Prostate gland (tissue), 2 donors: ENCODE results near the gene A2M. TPM values are rescaled to one million over a fixed set of nuclear protein-coding genes. Genes with fewer than 3 reads are reported as not detected.

Experiments used
- DNase-seq: peaks from one replicate; pipeline ENCODE4 v3.0.0-alpha.2; 2019; ENCODE audit warnings: low spot score
- H3K27ac ChIP-seq, 2 donors: fragments of 200-600 bp; sonication (generic); 2 replicates each; pipeline ENCODE4 v1.5.1; 2017 to 2019
- H3K27me3 ChIP-seq: fragments of 200-600 bp; sonication (generic); replicated peaks from 2 replicates; pipeline ENCODE4 v1.5.1; 2019; ENCODE audit not compliant: insufficient read depth
- H3K36me3 ChIP-seq, 2 donors: fragments of 200-600 bp; sonication (generic); 1 replicate in 1 of 2; 2 replicates in 1 of 2; pipeline versions ENCODE4 v1.5.1 to v1.8.1; 2017 to 2019
- H3K4me1 ChIP-seq: fragments of 200-600 bp; sonication (generic); replicated peaks from 2 replicates; pipeline ENCODE4 v1.5.1; 2019
- H3K4me3 ChIP-seq, 2 donors: fragments of 200-600 bp; sonication (generic); 2 replicates each; pipeline ENCODE4 v1.5.1; 2017 to 2019
- H3K9me3 ChIP-seq: fragments of 200-600 bp; sonication (generic); 2 replicates; pipeline ENCODE4 v1.5.1; 2017
- POLR2A ChIP-seq: fragments of 450-650 bp; IDR thresholded peaks from one replicate; pipeline ENCODE4 v1.6.1; 2016; ENCODE audit warnings: antibody characterized with exemption, mild to moderate bottlenecking
- POLR2AphosphoS5 ChIP-seq: sonication (generic); formaldehyde crosslinking; IDR thresholded peaks from one replicate; pipeline ENCODE4 v1.6.1; 2017; ENCODE audit warnings: antibody characterized with exemption
- WGBS: methylation state at CpG from one replicate; pipeline ENCODE4 v1.1.5; 2018; 5-methylcytosine and 5-hydroxymethylcytosine counted together
- intact Hi-C: fragments of 100-400 bp; cut with DNase I; formaldehyde crosslinking; loops from one replicate; pipeline ENCODE4 v1.14.2; 2022
- total RNA-seq, 2 donors: library from RNA; depleted of rRNA; stranded (reverse); fragments of >200 nt; gene quantifications; one replicate each; pipeline ENCODE4 v1.1.0, GENCODE V29; 2016
- TF ChIP-seq, protein P1 (sequence below), 4 experiments: fragments of 200-600 bp in 2 of 4; fragments of 450-650 bp in 2 of 4; sonication (generic) in 2 of 4; IDR thresholded peaks; 1 replicate in 3 of 4; 2 replicates in 1 of 4; pipeline ENCODE4 v1.5.1; 2016 to 2019; ENCODE audit warnings: antibody characterized with exemption in 4 of 4, mild to moderate bottlenecking in 2 of 4, moderate library complexity in 2 of 4

The A2M gene
- total RNA-seq, 2 donors from 2014 or later: 82.6 to 286 TPM

DNA sequence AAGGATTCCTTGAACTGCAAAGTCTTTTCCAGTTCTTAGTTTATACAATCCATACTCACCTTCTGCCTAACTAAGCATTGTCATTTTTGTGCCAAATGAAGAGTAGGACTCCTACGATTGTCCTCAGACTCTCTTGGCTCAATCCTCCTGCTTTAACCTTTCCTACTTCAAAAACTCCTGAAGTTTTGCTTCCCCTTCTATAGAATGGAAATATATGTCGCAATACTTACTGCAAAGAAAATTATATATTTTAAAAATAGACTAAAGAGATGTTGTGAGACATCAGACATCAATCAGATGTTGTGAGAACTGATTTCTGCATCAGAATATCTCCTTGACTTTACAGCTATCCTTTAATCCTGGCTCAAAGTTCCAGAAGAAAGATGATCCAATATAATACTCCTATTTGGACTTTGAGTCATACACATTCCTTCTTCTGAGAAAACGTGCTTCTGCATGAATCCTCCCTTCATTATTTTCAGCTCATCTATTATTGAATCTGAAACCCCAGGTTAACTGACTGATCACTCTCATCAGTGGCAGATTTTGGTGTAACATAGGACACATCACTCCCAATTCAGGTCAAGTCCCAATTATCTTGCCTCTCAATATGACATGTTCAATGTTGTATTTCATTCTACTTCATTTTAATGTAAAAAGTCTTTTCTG, 48.8 kb downstream of the A2M start:
- no peaks in the 10 kb centered on the region for H3K36me3 ChIP-seq
- intact Hi-C loops: loop anchor here (5.0 kb wide), 1 partner anchor 40 kb away; no protein-coding TSS in a partner anchor
- H3K27me3 ChIP-seq: no peaks in the 10 kb centered on the region
- DNase-seq: no peak
- no peak overlapping the region for H3K27ac ChIP-seq
- WGBS: 56% methylated on average over 3 of the region's 3 CpGs
- no peak for TF ChIP-seq POLR2A
- TF ChIP-seq, protein P1, sequence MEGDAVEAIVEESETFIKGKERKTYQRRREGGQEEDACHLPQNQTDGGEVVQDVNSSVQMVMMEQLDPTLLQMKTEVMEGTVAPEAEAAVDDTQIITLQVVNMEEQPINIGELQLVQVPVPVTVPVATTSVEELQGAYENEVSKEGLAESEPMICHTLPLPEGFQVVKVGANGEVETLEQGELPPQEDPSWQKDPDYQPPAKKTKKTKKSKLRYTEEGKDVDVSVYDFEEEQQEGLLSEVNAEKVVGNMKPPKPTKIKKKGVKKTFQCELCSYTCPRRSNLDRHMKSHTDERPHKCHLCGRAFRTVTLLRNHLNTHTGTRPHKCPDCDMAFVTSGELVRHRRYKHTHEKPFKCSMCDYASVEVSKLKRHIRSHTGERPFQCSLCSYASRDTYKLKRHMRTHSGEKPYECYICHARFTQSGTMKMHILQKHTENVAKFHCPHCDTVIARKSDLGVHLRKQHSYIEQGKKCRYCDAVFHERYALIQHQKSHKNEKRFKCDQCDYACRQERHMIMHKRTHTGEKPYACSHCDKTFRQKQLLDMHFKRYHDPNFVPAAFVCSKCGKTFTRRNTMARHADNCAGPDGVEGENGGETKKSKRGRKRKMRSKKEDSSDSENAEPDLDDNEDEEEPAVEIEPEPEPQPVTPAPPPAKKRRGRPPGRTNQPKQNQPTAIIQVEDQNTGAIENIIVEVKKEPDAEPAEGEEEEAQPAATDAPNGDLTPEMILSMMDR (IDR thresholded peaks at IDR 0.05): no peak
- no peak for TF ChIP-seq POLR2AphosphoS5
- peaks cover 5% of the 10 kb centered on the region for H3K4me1 ChIP-seq
- no peaks in the 10 kb centered on the region for H3K9me3 ChIP-seq
- H3K4me3 ChIP-seq: no peak overlapping the region

DNA sequence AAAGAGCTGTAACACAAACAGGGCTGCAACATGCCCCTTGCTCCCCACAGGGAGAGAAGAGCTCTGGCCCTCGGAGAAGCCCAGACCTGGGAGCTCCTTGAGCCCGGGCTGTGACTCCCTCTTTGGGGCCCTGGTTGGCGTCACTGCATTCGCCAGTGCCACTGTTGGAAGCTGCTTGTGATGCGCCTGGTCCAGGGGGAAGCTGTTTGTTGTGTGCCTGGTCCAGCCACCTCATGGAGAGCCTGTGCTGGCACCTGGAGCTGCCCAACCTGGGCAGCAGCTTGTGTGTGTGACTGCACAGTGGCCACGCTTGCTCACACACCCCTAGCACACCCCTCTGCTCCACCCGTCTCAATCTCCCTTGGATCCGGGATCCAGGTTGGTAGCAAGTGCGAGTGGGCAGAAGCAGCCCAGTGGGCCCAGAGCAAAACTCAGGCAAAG, 49.5 kb downstream of the A2M start:
- Histone ChIP-seq H3K9me3 (no peaks in the 10 kb centered on the region), H3K36me3 (no peaks in the 10 kb centered on the region), H3K27me3 (no peaks in the 10 kb centered on the region), H3K4me1 (peaks cover 5% of the 10 kb centered on the region), H3K4me3 (no peak overlapping the region), H3K27ac (no peak overlapping the region)
- intact Hi-C loops: loop anchor here (5.0 kb wide), 1 partner anchor 41 kb away; no protein-coding TSS in a partner anchor
- WGBS: 97% methylated on average over 9 of the region's 9 CpGs
- no peak for DNase-seq
- TF ChIP-seq, protein P1 (IDR thresholded peaks at IDR 0.05): no peak
- TF ChIP-seq POLR2A (no peak), POLR2AphosphoS5 (no peak)

DNA sequence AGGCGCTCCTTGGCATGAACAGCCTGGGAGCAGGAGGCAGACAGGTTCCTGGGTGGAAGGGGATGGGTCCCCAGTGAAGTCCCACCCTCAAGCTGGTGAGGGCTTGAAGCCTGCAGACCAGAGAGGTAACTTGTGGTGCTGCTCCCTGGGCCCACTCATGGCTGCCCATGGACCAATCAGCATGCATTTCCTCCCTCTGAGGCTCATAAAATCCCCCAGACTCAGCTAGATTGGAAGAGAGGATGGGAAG, 50.2 kb downstream of the A2M start:
- WGBS: 100% methylated on average over 1 of the region's 1 CpG
- Histone ChIP-seq H3K4me3 (peak overlapping the region; percentile 80 to 86), H3K4me1 (peaks cover 5% of the 10 kb centered on the region), H3K27me3 (no peaks in the 10 kb centered on the region), H3K27ac (peak overlapping the region; percentile 98 to 99), H3K9me3 (no peaks in the 10 kb centered on the region), H3K36me3 (no peaks in the 10 kb centered on the region)
- TF ChIP-seq POLR2AphosphoS5: no peak
- TF ChIP-seq, protein P1 (IDR thresholded peaks at IDR 0.05): no peak
- TF ChIP-seq POLR2A: no peak
- intact Hi-C loops: loop anchor here (5.0 kb wide), 1 partner anchor 42 kb away; no protein-coding TSS in a partner anchor
- DNase-seq: no peak

DNA sequence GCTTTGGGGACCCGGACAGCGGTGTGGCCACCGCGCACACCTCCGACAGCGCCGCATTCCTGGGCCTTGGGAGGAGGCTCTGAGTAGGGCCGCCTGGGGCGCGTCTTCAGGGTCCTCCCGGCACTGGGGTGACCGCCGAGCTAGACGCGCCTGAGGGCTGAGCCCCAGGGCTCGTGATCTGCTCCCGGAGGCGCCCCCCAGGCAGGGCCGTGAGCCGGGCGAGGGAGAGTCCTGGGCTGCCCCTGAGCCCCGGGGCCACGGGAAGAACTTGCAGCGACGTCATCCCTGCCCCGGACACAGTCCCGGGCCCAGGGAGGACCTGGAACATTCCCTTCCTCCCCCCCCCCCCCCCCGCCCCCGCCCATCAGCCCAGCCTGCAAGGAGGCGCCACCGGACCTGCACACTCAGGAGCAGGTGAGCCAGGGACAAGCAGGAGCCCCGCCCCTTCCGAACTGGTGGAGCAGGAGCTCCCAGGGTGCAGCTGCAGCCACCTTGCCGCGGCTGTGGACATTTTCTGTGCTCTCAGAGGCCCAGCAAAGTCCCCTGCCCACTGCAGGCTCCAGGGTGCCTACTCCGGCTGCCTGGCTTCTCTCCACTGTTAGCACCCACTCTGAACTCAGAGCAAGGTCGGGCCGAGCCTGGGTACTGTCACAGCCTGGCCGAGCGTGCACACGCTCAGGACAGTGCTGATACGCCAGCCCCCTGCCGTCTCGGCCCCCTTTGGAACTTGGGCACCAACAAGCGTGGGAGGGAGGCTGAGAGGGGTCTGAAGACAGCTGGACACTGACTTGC, 50.7 kb downstream of the A2M start:
- Histone ChIP-seq H3K27me3 (no peaks in the 10 kb centered on the region), H3K9me3 (no peaks in the 10 kb centered on the region), H3K27ac (peak overlapping the region; percentile 98 to 99), H3K36me3 (no peaks in the 10 kb centered on the region), H3K4me3 (peak overlapping the region; percentile 80 to 86), H3K4me1 (peaks cover 5% of the 10 kb centered on the region)
- 18% methylated on average over 41 of the region's 45 CpGs for WGBS
- DNase-seq: peak; percentile 93
- TF ChIP-seq POLR2AphosphoS5 (peak; percentile 73), POLR2A (peak; percentile 94)
- TF ChIP-seq, protein P1 (IDR thresholded peaks at IDR 0.05): peak in 1 of 4 experiments; percentile 6
- intact Hi-C loops: loop anchor here (5.0 kb wide), 1 partner anchor 42 kb away; no protein-coding TSS in a partner anchor
